ENCODE measurements around the gene FHAD1.

FHAD1 gene

GRCh38 chr1:15320267-15320666 lies 73.2 kb downstream of the FHAD1 start:
- Histone ChIP-seq H4K20me1 (no peaks in the 10 kb centered on the region), H3K4me3 (no peak overlapping the region), H3K4me1 (peaks cover 0 to 24% (median 10%) of the 10 kb centered on the region in 10 experiments; a peak in 10 of 20 replicates), H3K27me3 (no peaks in the 10 kb centered on the region), H3K36me3 (no peaks in the 10 kb centered on the region), H3K4me2 (no peak overlapping the region), H3K27ac (no peak overlapping the region), H3K9me3 (replicated peaks in 1 of 11) (peaks cover 12 to 18% (median 15%) of the 10 kb centered on the region in 11 experiments; a peak in 21 of 22 replicates), H3K9ac (no peak overlapping the region)
- TF ChIP-seq Cebpa-rat (IDR thresholded peaks at IDR 0.05), result no peak

- H3K9ac ChIP-seq, result no peak overlapping the region
- H3K4me3 ChIP-seq, result no peak overlapping the region
- H3K9me3 ChIP-seq (replicated peaks in 1 of 11), result peaks cover 12 to 18% (median 15%) of the 10 kb centered on the region in 11 experiments; a peak in 21 of 22 replicates
- no peaks in the 10 kb centered on the region for H4K20me1 ChIP-seq
- no peak overlapping the region for H3K27ac ChIP-seq
- no peaks in the 10 kb centered on the region for H3K36me3 ChIP-seq
- peaks cover 0 to 26% (median 10%) of the 10 kb centered on the region in 10 experiments; a peak in 10 of 20 replicates for H3K4me1 ChIP-seq
- no peak overlapping the region for H3K4me2 ChIP-seq
- H3K27me3 ChIP-seq, result no peaks in the 10 kb centered on the region
- TF ChIP-seq Cebpa-rat (IDR thresholded peaks at IDR 0.05), result no peak
Measured at GRCh38 chr1:15321601-15322000, 74.6 kb downstream of the FHAD1 start.

GRCh38 chr1:15322648-15323350 lies 75.8 kb downstream of the FHAD1 start:
- Histone ChIP-seq H4K20me1 (no peaks in the 10 kb centered on the region), H3K27me3 (no peaks in the 10 kb centered on the region), H3K4me2 (peak overlapping the region in 2 of 11 experiments; percentile 34 to 39; a peak in 2 of 22 replicates), H3K4me3 (no peak overlapping the region), H3K4me1 (peaks cover 0 to 33% (median 10%) of the 10 kb centered on the region in 10 experiments; a peak in 10 of 20 replicates), H3K36me3 (no peaks in the 10 kb centered on the region), H3K9ac (no peak overlapping the region), H3K27ac (no peak overlapping the region), H3K9me3 (replicated peaks in 1 of 11) (peaks cover 12 to 18% (median 15%) of the 10 kb centered on the region in 11 experiments; a peak in 21 of 22 replicates)
- no peak for TF ChIP-seq Cebpa-rat (IDR thresholded peaks at IDR 0.05)

GRCh38 chr1:15323351-15323988 lies 76.4 kb downstream of the FHAD1 start:
- H3K27ac ChIP-seq, result no peak overlapping the region

GRCh38 chr1:15323989-15324868 lies 77.2 kb downstream of the FHAD1 start:
- no peak for TF ChIP-seq Cebpa-rat (IDR thresholded peaks at IDR 0.05)
- Histone ChIP-seq H3K36me3 (no peaks in the 10 kb centered on the region), H3K4me1 (peaks cover 8 to 47% (median 20%) of the 10 kb centered on the region in 10 experiments), H4K20me1 (no peaks in the 10 kb centered on the region), H3K9me3 (replicated peaks in 1 of 11) (peaks cover 12 to 18% (median 15%) of the 10 kb centered on the region in 11 experiments; a peak in 21 of 22 replicates), H3K4me2 (peak overlapping the region in 4 of 11 experiments; percentile 4 to 39 (median 36); a peak in 7 of 22 replicates), H3K27ac (no peak overlapping the region), H3K4me3 (no peak overlapping the region), H3K27me3 (no peaks in the 10 kb centered on the region), H3K9ac (no peak overlapping the region)

More at GRCh38 chr1:15323351-15323988, 76.4 kb downstream of the FHAD1 start:
- peak overlapping the region in 3 of 11 experiments; percentile 34 to 39 (median 37); a peak in 5 of 22 replicates for H3K4me2 ChIP-seq
- H3K9ac ChIP-seq, result no peak overlapping the region
- H4K20me1 ChIP-seq, result no peaks in the 10 kb centered on the region
- peaks cover 12 to 18% (median 15%) of the 10 kb centered on the region in 11 experiments; a peak in 21 of 22 replicates for H3K9me3 ChIP-seq (replicated peaks in 1 of 11)
- H3K4me3 ChIP-seq, result no peak overlapping the region
- no peaks in the 10 kb centered on the region for H3K36me3 ChIP-seq
- no peaks in the 10 kb centered on the region for H3K27me3 ChIP-seq
- TF ChIP-seq Cebpa-rat (IDR thresholded peaks at IDR 0.05), result no peak
- peaks cover under 1 to 40% (median 12%) of the 10 kb centered on the region in 10 experiments; a peak in 18 of 20 replicates for H3K4me1 ChIP-seq

GRCh38 chr1:15324869-15325335 lies 77.9 kb downstream of the FHAD1 start:
- TF ChIP-seq Cebpa-rat (IDR thresholded peaks at IDR 0.05), result no peak
- no peaks in the 10 kb centered on the region for H3K27me3 ChIP-seq
- H3K4me3 ChIP-seq, result no peak overlapping the region
- no peaks in the 10 kb centered on the region for H3K36me3 ChIP-seq
- H4K20me1 ChIP-seq, result no peaks in the 10 kb centered on the region
- peak overlapping the region in 3 of 11 experiments; percentile 34 to 39 (median 37); a peak in 5 of 22 replicates for H3K4me2 ChIP-seq
- H3K9ac ChIP-seq, result no peak overlapping the region
- H3K9me3 ChIP-seq (replicated peaks in 1 of 11), result peaks cover 10 to 12% (median 11%) of the 10 kb centered on the region in 11 experiments; a peak in 21 of 22 replicates
- peaks cover 13 to 54% (median 25%) of the 10 kb centered on the region in 10 experiments for H3K4me1 ChIP-seq
- no peak overlapping the region for H3K27ac ChIP-seq

GRCh38 chr1:15325375-15326085 lies 78.5 kb downstream of the FHAD1 start:
- Histone ChIP-seq H3K9me3 (replicated peaks in 1 of 11) (peaks cover 4 to 6% (median 5%) of the 10 kb centered on the region in 11 experiments; a peak in 16 of 22 replicates), H3K36me3 (no peaks in the 10 kb centered on the region), H3K9ac (no peak overlapping the region), H3K27ac (no peak overlapping the region), H3K4me1 (peaks cover 13 to 58% (median 25%) of the 10 kb centered on the region in 10 experiments), H3K27me3 (no peaks in the 10 kb centered on the region), H3K4me3 (no peak overlapping the region), H4K20me1 (no peaks in the 10 kb centered on the region), H3K4me2 (peak overlapping the region in 1 of 11 experiments; percentile 34; a peak in 1 of 22 replicates)
- no peak for TF ChIP-seq Cebpa-rat (IDR thresholded peaks at IDR 0.05)
